Measurements from ENCODE around the gene ANKRD10. TPM values are rescaled to one million over a fixed set of nuclear protein-coding genes. Genes with fewer than 3 reads are reported as not detected.

Gene ANKRD10
- total RNA-seq, 1 donor from 2014 or later: 212 TPM

GRCh38 chr13:110874508-110874960, 40.3 kb downstream of the ANKRD10 start:
- peak; percentile 89 for DNase-seq (ENCODE audit: low spot score)

DNA sequence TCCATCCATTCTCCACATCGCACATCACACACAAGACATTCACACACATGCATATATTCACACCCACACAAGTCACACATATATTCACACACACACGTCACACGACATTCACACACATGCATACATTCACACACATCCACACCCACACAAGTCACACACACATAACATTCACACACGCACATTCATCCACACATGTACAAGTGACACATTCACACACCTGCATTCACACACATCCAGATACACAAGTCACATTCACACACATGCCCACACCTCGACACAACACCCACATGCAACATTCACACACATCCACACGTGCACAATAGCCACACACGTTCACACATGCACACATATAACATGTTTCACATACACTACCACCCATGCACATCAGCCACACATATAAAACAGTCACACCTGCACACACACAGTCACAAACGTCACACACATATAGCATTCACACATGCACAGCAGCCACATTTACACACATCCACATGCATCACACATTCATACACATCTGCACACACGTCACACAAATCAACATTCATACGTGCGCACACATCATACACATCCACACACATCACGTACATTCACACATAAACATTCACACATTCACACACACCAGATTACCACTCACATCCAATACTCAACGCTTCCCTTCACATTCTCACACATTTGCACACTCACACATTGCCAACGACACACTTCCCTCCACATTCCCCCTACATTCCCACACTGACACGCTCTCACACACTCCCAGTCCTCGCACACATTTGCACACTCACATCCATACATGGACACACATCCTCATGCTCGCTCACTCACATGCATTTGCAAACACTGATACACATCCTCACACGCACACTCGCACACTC, 41.0 kb downstream of the ANKRD10 start:
- Histone ChIP-seq H3K9me3 (ENCODE audit: low read depth) (no peaks in the 10 kb centered on the region), H3K79me2 (ENCODE audit: low read depth) (no peaks in the 10 kb centered on the region), H3K36me3 (no peaks in the 10 kb centered on the region), H3K27me3 (no peaks in the 10 kb centered on the region), H3K9ac (no peak overlapping the region), H4K20me1 (ENCODE audit: low read depth) (no peaks in the 10 kb centered on the region), H3K4me1 (peaks cover 8% of the 10 kb centered on the region), H3K4me3 (peak overlapping the region; percentile 57), H3F3A (ENCODE audit: low read depth) (no peaks in the 10 kb centered on the region), H2AFZ (replicated peaks) (peak overlapping the region; percentile 63), H3K27ac (no peak overlapping the region), H3K4me2 (peak overlapping the region; percentile 83)
- peaks cover 3% of the 10 kb centered on the region for H3K9me3 Mint-ChIP-seq
- DNase-seq (ENCODE audit: low spot score): no peak
- no peaks in the 10 kb centered on the region for H3K36me3 Mint-ChIP-seq
- H3K4me3 Mint-ChIP-seq: no peak overlapping the region
- peaks cover 7% of the 10 kb centered on the region for H3K27me3 Mint-ChIP-seq (ENCODE audit: insufficient read depth, low read depth)
- H3K4me1 Mint-ChIP-seq: peaks cover 25% of the 10 kb centered on the region
- TF ChIP-seq EZH2phosphoT487 (IDR thresholded peaks at IDR 0.05): no peak
- TF ChIP-seq CTCF (IDR thresholded peaks at IDR 0.05): no peak
- no peak for TF ChIP-seq EZH2 (IDR thresholded peaks at IDR 0.05)
- H3K27ac Mint-ChIP-seq: no peak overlapping the region

More at GRCh38 chr13:110874508-110874960, 40.3 kb downstream of the ANKRD10 start:
- Histone ChIP-seq H3K36me3 (no peaks in the 10 kb centered on the region), H3K9ac (no peak overlapping the region), H4K20me1 (ENCODE audit: low read depth) (no peaks in the 10 kb centered on the region), H3K9me3 (ENCODE audit: low read depth) (no peaks in the 10 kb centered on the region), H3K4me2 (peak overlapping the region; percentile 83), H3K27me3 (no peaks in the 10 kb centered on the region), H3K4me3 (peak overlapping the region; percentile 57), H3K27ac (no peak overlapping the region), H3F3A (ENCODE audit: low read depth) (no peaks in the 10 kb centered on the region), H3K79me2 (ENCODE audit: low read depth) (no peaks in the 10 kb centered on the region), H3K4me1 (peaks cover 8% of the 10 kb centered on the region), H2AFZ (replicated peaks) (peak overlapping the region; percentile 63)
- Mint-ChIP-seq H3K4me3 (peak overlapping the region; percentile 82), H3K36me3 (no peaks in the 10 kb centered on the region), H3K27ac (peak overlapping the region; percentile 27), H3K4me1 (peaks cover 25% of the 10 kb centered on the region), H3K9me3 (peaks cover 3% of the 10 kb centered on the region), H3K27me3 (ENCODE audit: insufficient read depth, low read depth) (peaks cover 7% of the 10 kb centered on the region)
- TF ChIP-seq CTCF (IDR thresholded peaks at IDR 0.05) (no peak), EZH2 (IDR thresholded peaks at IDR 0.05) (peak; percentile 29)

- H3K4me1 ChIP-seq: peaks cover 8% of the 10 kb centered on the region
- H3K79me2 ChIP-seq (ENCODE audit: low read depth): no peaks in the 10 kb centered on the region
Measured at GRCh38 chr13:110872768-110873638, 41.9 kb downstream of the ANKRD10 start.

More at GRCh38 chr13:110872768-110873638, 41.9 kb downstream of the ANKRD10 start:
- Histone ChIP-seq H2AFZ (replicated peaks) (no peak overlapping the region), H3K9ac (no peak overlapping the region), H3K9me3 (ENCODE audit: low read depth) (no peaks in the 10 kb centered on the region), H3F3A (ENCODE audit: low read depth) (no peaks in the 10 kb centered on the region), H3K36me3 (no peaks in the 10 kb centered on the region), H4K20me1 (ENCODE audit: low read depth) (no peaks in the 10 kb centered on the region), H3K4me3 (no peak overlapping the region), H3K4me2 (no peak overlapping the region), H3K27me3 (no peaks in the 10 kb centered on the region), H3K27ac (no peak overlapping the region)
- H3K4me3 Mint-ChIP-seq: no peak overlapping the region
- no peak for DNase-seq (ENCODE audit: low spot score)
- TF ChIP-seq CTCF (IDR thresholded peaks at IDR 0.05) (no peak), EZH2 (IDR thresholded peaks at IDR 0.05) (no peak), EZH2phosphoT487 (IDR thresholded peaks at IDR 0.05) (no peak)
- H3K27ac Mint-ChIP-seq: no peak overlapping the region
- H3K4me1 Mint-ChIP-seq: peaks cover 25% of the 10 kb centered on the region
- no peaks in the 10 kb centered on the region for H3K36me3 Mint-ChIP-seq
- peaks cover 7% of the 10 kb centered on the region for H3K27me3 Mint-ChIP-seq (ENCODE audit: insufficient read depth, low read depth)
- peaks cover 3% of the 10 kb centered on the region for H3K9me3 Mint-ChIP-seq
